Endothelial cell of umbilical vein (primary cell): ENCODE data around the gene HAND2. TPM values are rescaled to one million over a fixed set of nuclear protein-coding genes. Genes with fewer than 3 reads are reported as not detected.

Experiments
- BruUV-seq: library from RNA; stranded (reverse); fragments of 400-500 nt; replicated peaks from 2 replicates; lab custom pipeline; 2021; lab: Mats Ljungman, UMichigan
- CTCF ChIA-PET: fragments of 300-600, 350-600 bp; sonication (Branson Sonifier 250); formaldehyde crosslinking; loops from one replicate; lab custom pipeline; 2021; ENCODE audit warnings: antibody characterized with exemption, inconsistent platforms; lab: Charles Lee
- POLR2A ChIA-PET: fragments of 300-600, 350-600 bp; sonication (Branson Sonifier 250); formaldehyde crosslinking; loops from one replicate; lab custom pipeline; 2021; ENCODE audit warnings: antibody characterized with exemption, inconsistent platforms; lab: Charles Lee
- DNase-seq: peaks from one replicate; pipeline ENCODE4 v3.0.0-alpha.2; 2011; ENCODE audit warnings: low read depth, low spot score
- FAIRE-seq: peaks from 2 replicates; lab custom pipeline; 2011; peaks lifted over from hg19 to GRCh38; lab: Jason Lieb, UNC
- H2AFZ ChIP-seq: 2 replicates; pipeline ENCODE4 v1.6.0; 2012; ENCODE audit warnings: low read depth, low read length, control low read depth, inconsistent platforms
- H3K27ac ChIP-seq: 2 replicates; pipeline ENCODE4 v1.5.1; 2011; ENCODE audit warnings: low read depth, mild to moderate bottlenecking, control low read depth, low read length, moderate library complexity; ENCODE audit not compliant: insufficient read depth
- H3K27me3 ChIP-seq, 2 experiments: 2 replicates each; pipeline versions ENCODE4 v1.6.0 to v1.6.1; 2011; ENCODE audit warnings: low read length in 2 of 2, mixed read lengths in 1 of 2; ENCODE audit not compliant: control insufficient read depth in 2 of 2, insufficient read depth in 2 of 2
- H3K36me3 ChIP-seq, 2 experiments: 2 replicates in 1 of 2; 3 replicates in 1 of 2; pipeline ENCODE4 v1.5.1; 2011; ENCODE audit warnings: low read length in 2 of 2, mild to moderate bottlenecking in 1 of 2, moderate library complexity in 1 of 2; ENCODE audit not compliant: control insufficient read depth in 2 of 2, insufficient read depth in 2 of 2; ENCODE audit errors: extremely low read depth in 1 of 2
- H3K4me1 ChIP-seq: 3 replicates; pipeline ENCODE4 v1.5.1; 2011; ENCODE audit warnings: mild to moderate bottlenecking, low read length; ENCODE audit not compliant: control insufficient read depth, insufficient read depth; ENCODE audit errors: extremely low read depth
- H3K4me2 ChIP-seq: 2 replicates; pipeline ENCODE4 v1.6.1; 2011; ENCODE audit warnings: low read length, control low read depth, mixed read lengths; ENCODE audit not compliant: insufficient read depth
- H3K4me3 ChIP-seq, 3 experiments: fragments of 200-600 bp in 1 of 3; sonication (generic), shearing (Covaris generic) in 1 of 3; replicated peaks in 1 of 3; 2 replicates each; pipeline ENCODE4 v1.5.1; 2011 to 2016; ENCODE audit warnings: control low read depth in 3 of 3, low read length in 3 of 3, mild to moderate bottlenecking in 2 of 3, inconsistent platforms in 1 of 3, low read depth in 1 of 3, moderate library complexity in 1 of 3; ENCODE audit not compliant: insufficient read depth in 1 of 3
- H3K79me2 ChIP-seq: 2 replicates; pipeline ENCODE4 v1.6.0; 2012; ENCODE audit warnings: low read length, inconsistent platforms; ENCODE audit not compliant: control insufficient read depth, insufficient read depth
- H3K9ac ChIP-seq: replicated peaks from 2 replicates; pipeline ENCODE3; 2011; ENCODE audit warnings: low read length, control low read depth; ENCODE audit not compliant: insufficient read depth; ENCODE audit errors: extremely low read depth
- H3K9me1 ChIP-seq: replicated peaks from 3 replicates; pipeline ENCODE4 v1.6.0; 2011; ENCODE audit warnings: mild to moderate bottlenecking, low read length; ENCODE audit not compliant: control insufficient read depth, insufficient read depth; ENCODE audit errors: extremely low read depth
- H3K9me3 ChIP-seq: replicated peaks from 2 replicates; pipeline ENCODE4 v1.5.1; 2012; ENCODE audit warnings: low read length, inconsistent platforms; ENCODE audit not compliant: control insufficient read depth, insufficient read depth
- H4K20me1 ChIP-seq: replicated peaks from 2 replicates; pipeline ENCODE3; 2011; ENCODE audit warnings: mild to moderate bottlenecking, low read length; ENCODE audit not compliant: control insufficient read depth, insufficient read depth; ENCODE audit errors: extremely low read depth
- EZH2 ChIP-seq: IDR thresholded peaks from 2 replicates; pipeline ENCODE4 v1.6.1; 2012; ENCODE audit warnings: borderline replicate concordance, low read depth, mild to moderate bottlenecking, moderate library complexity, low read length, inconsistent platforms; ENCODE audit not compliant: severe bottlenecking
- FOS ChIP-seq: IDR thresholded peaks from 2 replicates; pipeline ENCODE4 v1.6.1; 2011; ENCODE audit warnings: mild to moderate bottlenecking, low read length, moderate library complexity, borderline replicate concordance; ENCODE audit not compliant: insufficient read depth
- GATA2 ChIP-seq: IDR thresholded peaks from 2 replicates; pipeline ENCODE4 v1.7.0; 2011; ENCODE audit warnings: low read depth, mild to moderate bottlenecking, moderate library complexity, mixed read lengths, low read length; ENCODE audit not compliant: insufficient read length, insufficient read depth
- JUN ChIP-seq: IDR thresholded peaks from 2 replicates; pipeline ENCODE4 v1.6.1; 2011; ENCODE audit warnings: borderline replicate concordance, low read depth; ENCODE audit not compliant: insufficient read length, insufficient read depth
- MYC ChIP-seq: IDR thresholded peaks from one replicate; pipeline ENCODE4 v1.6.1; 2011; ENCODE audit warnings: mild to moderate bottlenecking, low read depth, low read length
- POLR2A ChIP-seq: IDR thresholded peaks from 2 replicates; pipeline ENCODE4 v1.6.1; 2012; ENCODE audit warnings: low read depth, mild to moderate bottlenecking, control low read depth, low read length
- POLR2AphosphoS5 ChIP-seq: IDR thresholded peaks from 2 replicates; pipeline ENCODE4 v1.6.1; 2012; ENCODE audit warnings: low read depth, mild to moderate bottlenecking, control low read depth, low read length, moderate library complexity; ENCODE audit not compliant: insufficient read depth
- dilution Hi-C: fragments of 300-500 bp; cut with MboI; formaldehyde crosslinking; loops from one replicate; pipeline ENCODE4 v1.15.0; 2019; ENCODE audit warnings: low sequenced_read_pairs; ENCODE audit not compliant: extremely low pct_ligation_motif_present
- intact Hi-C: fragments of 100-400 bp; cut with micrococcal nuclease; formaldehyde crosslinking; loops from one replicate; pipeline ENCODE4 v1.10.0; 2022
- polyA plus RNA-seq, 4 experiments: library from polyadenylated mRNA; depleted of rRNA in 3 of 4; stranded (reverse) in 3 of 4; unstranded in 1 of 4; fragments of >200 nt; gene quantifications; 2 replicates each; pipeline versions ENCODE4 v1.2.1 to v1.2.3, GENCODE V29; 2011 to 2012; ENCODE audit warnings: missing spikeins in 1 of 4
- total RNA-seq: library from RNA; stranded (reverse); gene quantifications from 2 replicates; pipeline ENCODE4 v1.2.3, GENCODE V29; 2021
- TF ChIP-seq, protein P1 (sequence below), 2 donors: IDR thresholded peaks; 1 replicate in 1 of 2; 2 replicates in 1 of 2; pipeline ENCODE4 v1.5.1; 2011; ENCODE audit warnings: low read length in 2 of 2, mild to moderate bottlenecking in 2 of 2, moderate library complexity in 2 of 2, control low read depth in 1 of 2, inconsistent platforms in 1 of 2, low read depth in 1 of 2; ENCODE audit not compliant: insufficient read depth in 1 of 2; ENCODE audit errors: extremely low read depth in 1 of 2
- TF ChIP-seq, protein P2 (sequence below): IDR thresholded peaks from 2 replicates; pipeline ENCODE4 v1.6.1; 2011; ENCODE audit not compliant: insufficient read depth, insufficient read length

Gene HAND2
- total and polyA plus RNA-seq, 2 donors (not counting 3 experiments of a cell fraction or from before 2014, with no cell fraction given), result not detected

DNA sequence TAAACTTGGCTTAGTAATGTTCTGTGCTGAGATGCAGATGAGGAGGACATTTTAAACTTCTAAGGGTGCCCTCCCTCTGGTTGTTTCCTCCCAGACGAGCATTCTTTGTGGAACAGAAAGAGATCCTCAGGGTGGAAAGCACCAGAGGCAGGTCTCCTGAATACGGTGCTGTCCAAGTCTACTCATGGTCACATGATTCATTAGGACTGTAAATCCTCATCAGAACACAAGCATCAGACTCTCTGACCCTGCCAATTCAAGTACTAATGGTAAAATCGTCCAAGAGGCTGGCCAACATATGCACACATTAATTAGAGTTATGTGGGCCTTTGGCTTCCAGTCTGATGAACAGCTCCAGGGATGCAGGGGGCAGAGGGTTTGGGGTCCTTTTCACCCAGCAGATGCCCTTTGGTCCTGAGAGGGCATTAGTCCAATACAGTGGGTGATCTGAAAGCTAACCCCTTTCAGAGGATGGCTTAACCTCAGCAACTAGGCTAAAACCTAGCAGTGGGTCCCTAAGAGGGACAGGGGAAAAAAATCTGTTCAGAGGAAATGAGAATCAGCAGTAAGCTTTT is 18.2 kb downstream of the HAND2 start:
- ChIA-PET POLR2A (no interaction called here), CTCF (interaction anchor here (0.6 kb wide), 1 partner anchor 10 kb away, joined by 3 read pairs; no protein-coding TSS in a partner anchor)
- TF ChIP-seq JUN (no peak), MYC (no peak), EZH2 (no peak), POLR2A (no peak), POLR2AphosphoS5 (no peak), FOS (no peak), GATA2 (no peak)
- TF ChIP-seq, protein P1, sequence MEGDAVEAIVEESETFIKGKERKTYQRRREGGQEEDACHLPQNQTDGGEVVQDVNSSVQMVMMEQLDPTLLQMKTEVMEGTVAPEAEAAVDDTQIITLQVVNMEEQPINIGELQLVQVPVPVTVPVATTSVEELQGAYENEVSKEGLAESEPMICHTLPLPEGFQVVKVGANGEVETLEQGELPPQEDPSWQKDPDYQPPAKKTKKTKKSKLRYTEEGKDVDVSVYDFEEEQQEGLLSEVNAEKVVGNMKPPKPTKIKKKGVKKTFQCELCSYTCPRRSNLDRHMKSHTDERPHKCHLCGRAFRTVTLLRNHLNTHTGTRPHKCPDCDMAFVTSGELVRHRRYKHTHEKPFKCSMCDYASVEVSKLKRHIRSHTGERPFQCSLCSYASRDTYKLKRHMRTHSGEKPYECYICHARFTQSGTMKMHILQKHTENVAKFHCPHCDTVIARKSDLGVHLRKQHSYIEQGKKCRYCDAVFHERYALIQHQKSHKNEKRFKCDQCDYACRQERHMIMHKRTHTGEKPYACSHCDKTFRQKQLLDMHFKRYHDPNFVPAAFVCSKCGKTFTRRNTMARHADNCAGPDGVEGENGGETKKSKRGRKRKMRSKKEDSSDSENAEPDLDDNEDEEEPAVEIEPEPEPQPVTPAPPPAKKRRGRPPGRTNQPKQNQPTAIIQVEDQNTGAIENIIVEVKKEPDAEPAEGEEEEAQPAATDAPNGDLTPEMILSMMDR (IDR thresholded peaks at IDR 0.05; ENCODE audit: extremely low read depth in 1 of 2, insufficient read depth in 1 of 2, low read depth in 1 of 2, low read length in 2 of 2), result no peak
- TF ChIP-seq, protein P2, sequence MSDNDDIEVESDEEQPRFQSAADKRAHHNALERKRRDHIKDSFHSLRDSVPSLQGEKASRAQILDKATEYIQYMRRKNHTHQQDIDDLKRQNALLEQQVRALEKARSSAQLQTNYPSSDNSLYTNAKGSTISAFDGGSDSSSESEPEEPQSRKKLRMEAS, result no peak
- no TSS peak for BruUV-seq
- Histone ChIP-seq H3K9me1 (no peaks in the 10 kb centered on the region), H3K4me2 (no peak overlapping the region), H3K36me3 (no peaks in the 10 kb centered on the region), H3K27me3 (peaks cover 81 to 98% of the 10 kb centered on the region in 2 experiments), H3K79me2 (no peaks in the 10 kb centered on the region), H2AFZ (no peak overlapping the region), H3K27ac (no peak overlapping the region), H3K4me3 (no peak overlapping the region), H4K20me1 (no peaks in the 10 kb centered on the region), H3K9me3 (no peaks in the 10 kb centered on the region), H3K9ac (no peak overlapping the region), H3K4me1 (peaks cover 12% of the 10 kb centered on the region)
- no peak for DNase-seq
- dilution Hi-C loops, result no loop called here
- FAIRE-seq, result no peak
- intact Hi-C loops, result no loop called here
